Middle frontal gyrus (tissue), 1 donor: ENCODE results near the gene ERBB2.
A peak's percentile ranks its signal among the peaks of the same experiment; 100 is the strongest.
"Not testable (repeated sequence)": the region's sequence is repeated elsewhere in the genome, so short reads cannot be mapped to it uniquely, and the experiment has no call there.

Source experiments
- DNase-seq: peaks from one replicate; pipeline ENCODE4 v3.0.0-alpha.2; 2015; ENCODE audit warnings: low spot score; ENCODE audit errors: extremely low spot score

ERBB2 gene

DNA sequence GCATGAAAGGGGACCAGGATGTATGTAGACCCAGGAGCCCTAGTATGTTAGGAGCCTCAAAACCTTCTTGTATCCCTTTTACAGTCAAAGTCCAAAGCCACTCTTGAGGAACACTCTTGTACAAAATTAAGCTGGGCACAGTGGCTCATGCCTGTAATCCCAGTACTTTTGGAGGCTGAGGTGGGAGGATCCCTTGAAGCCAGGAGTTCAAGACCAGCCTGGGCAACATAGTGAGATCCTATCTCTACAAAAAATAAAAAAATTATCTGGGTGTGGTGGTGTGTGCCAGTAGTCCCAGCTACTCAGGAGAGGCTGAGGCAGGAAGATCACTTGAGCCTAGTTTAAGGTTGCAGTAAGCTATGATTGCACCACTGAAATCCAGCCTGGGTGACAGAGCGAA lies 26.1 kb downstream of the ERBB2 start:
- not testable (repeated sequence) for DNase-seq

DNA sequence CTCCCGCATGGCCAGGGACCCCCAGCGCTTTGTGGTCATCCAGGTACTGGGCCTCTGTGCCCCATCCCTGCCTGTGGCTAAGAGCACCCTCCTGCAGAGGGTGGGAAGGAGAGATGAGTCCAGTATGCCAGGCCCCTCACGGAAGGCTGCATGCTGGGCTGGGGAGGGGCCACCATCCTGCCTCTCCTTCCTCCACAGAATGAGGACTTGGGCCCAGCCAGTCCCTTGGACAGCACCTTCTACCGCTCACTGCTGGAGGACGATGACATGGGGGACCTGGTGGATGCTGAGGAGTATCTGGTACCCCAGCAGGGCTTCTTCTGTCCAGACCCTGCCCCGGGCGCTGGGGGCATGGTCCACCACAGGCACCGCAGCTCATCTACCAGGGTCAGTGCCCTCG lies 26.8 kb downstream of the ERBB2 start:
- no peak for DNase-seq

DNA sequence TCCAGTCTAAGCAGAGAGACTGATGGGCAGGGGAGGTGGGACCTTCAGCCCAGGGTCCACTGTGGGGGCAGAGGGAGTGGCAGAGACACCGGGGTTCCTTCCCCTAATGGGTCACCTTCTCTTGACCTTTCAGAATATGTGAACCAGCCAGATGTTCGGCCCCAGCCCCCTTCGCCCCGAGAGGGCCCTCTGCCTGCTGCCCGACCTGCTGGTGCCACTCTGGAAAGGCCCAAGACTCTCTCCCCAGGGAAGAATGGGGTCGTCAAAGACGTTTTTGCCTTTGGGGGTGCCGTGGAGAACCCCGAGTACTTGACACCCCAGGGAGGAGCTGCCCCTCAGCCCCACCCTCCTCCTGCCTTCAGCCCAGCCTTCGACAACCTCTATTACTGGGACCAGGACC lies 27.7 kb downstream of the ERBB2 start:
- DNase-seq = no peak

DNA sequence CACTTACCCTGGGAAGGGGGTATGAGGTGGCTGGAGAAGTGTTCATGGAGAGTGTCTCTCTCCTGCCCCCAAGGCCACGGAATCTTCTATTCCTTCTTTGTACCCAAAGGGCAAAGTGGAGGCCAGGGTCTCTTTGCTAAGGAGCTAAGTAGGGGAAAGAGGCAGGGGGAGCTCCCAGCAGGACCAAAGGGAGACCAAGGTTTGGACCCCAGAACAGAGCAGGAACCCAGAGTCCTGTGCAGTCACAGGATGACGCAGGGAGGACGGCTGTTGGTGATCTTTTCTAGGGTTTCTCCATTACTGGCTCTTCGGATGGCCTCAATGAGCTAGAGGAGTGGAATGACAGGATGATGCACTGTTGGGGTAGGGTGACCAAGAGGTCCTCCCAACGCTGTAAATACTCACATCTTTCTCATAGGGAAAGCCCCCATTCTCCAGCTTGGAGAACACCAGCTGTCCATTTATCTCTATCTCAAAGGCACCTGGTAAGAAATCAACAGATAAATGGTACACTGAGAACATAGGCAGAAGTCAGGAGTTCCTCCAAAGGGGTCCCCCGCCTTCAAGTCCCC lies 29.5 kb downstream of the ERBB2 start:
- DNase-seq = no peak

DNA sequence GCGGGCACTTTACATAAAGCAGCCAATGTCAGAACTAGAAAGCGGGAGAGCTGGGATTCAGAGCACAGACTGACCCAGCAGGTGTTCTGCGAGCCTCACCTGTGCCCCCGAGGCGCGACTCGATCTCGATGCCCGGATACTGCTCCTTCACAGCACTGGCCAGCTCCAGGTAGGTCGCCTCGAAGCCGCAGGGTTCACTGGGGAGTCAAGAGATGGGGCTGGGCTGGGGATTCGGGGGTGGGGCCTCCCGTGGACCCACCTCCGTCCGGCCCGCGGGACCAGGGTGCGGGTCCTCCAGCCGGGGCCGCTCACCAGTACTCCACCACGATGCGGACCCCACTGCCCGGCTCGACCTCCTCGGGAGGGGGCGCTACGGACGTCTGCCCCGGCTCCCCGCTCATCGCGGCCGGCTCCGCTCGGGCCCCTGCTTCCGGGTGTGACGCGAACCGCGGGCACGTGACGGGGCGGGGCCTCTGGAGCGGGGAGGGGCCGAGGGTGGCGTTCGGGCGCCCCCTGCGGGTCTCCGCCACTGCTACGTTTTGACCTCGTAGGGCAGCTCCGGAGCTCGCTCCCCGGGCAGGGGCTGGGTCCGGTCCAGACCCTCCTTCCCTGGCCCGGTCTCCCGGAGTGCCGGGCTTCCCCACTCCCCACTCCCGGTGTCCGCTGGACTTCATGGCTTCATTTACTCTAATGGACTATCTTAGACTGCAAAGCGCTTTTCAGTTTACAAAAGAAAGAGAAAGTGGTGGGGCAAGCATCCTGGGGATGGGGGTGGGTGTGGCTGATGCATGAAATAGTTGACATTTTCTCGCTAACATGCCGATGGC lies 30.4 kb downstream of the ERBB2 start, which contains the start of gene MIEN1:
Gene MIEN1 (minus strand): TSS at position 438 of the 827 bp plus-strand sequence. CDS start 37 bp downstream, at position 401.
- DNase-seq = peak; percentile 82

DNA sequence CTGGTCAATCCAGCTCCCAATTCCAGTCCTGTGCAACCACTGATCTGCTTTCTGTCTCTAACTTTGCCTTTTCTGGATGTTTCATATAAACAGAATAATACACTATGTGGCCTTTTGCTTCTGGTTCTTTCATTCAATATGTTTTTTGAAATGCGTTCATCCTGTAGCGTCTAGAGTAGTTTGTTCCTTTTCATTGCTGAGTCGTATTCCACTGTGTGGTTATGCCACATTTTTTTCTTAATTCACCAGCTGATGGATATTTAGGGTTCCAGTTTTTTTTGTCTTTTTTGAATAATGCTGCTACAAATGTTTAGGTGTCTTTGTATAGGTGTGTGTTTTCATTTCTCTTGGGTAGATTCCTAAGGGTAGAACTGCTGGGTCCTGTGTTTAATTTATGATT lies 32.7 kb downstream of the ERBB2 start:
- DNase-seq = no peak

DNA sequence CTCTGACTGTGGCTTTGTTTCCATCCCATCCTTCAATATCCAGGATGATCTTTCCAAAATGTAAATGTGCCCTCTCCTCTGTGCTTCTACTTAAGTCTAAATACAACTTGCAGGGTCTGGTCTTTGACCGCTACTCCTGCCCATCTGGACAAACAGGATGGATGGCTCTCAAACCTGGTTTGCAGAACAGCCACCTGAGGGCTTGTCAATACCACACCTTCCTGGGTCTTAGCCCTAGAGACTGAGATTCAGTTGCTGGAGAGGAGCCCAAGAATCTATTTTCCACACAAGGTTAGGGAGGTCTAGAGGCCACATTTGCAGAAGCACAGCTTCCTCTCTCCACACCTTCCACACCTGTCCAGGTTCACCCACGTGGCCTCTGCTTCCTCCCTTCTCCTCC lies 36.0 kb downstream of the ERBB2 start:
- no peak for DNase-seq

DNA sequence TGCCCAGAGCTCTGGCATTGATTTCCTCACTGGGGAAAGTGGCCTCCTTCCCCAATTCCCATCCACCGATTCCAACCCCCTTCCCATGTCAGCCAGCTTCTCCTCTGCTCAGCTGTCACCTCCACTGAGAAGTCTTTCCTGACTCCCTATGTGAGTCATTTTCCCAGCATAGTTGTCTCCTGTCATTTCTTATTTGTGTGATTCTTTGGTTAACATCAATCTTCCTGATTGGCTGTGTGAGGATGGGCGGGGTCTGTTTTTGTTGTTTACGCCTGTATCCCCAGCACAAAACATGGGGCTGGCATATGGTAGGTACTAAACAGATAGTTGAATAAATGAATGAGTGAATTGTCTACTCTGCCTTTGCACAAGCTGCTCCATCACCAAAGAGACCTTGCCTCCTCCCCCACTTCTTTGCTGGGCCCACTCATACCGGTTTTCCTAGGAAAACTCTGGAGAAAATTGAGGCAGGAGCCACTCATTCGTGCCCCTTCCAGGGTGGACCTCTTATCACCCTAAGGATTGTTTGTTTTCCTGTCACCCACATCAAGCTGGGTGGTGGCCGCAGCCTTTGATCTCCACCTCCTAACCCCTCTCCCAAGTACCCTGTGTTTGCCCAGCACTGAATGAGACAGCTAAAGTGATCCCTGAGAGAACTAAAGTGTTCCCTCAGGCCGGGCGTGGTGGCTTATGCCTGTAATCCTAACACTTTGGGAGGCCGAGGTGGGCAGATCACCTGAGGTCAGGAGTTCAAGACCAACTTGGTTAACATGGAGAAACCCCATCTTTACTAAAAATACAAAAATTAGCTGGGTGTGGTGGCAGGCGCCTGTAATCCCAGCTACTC lies 36.7 kb downstream of the ERBB2 start:
- no peak for DNase-seq

DNA sequence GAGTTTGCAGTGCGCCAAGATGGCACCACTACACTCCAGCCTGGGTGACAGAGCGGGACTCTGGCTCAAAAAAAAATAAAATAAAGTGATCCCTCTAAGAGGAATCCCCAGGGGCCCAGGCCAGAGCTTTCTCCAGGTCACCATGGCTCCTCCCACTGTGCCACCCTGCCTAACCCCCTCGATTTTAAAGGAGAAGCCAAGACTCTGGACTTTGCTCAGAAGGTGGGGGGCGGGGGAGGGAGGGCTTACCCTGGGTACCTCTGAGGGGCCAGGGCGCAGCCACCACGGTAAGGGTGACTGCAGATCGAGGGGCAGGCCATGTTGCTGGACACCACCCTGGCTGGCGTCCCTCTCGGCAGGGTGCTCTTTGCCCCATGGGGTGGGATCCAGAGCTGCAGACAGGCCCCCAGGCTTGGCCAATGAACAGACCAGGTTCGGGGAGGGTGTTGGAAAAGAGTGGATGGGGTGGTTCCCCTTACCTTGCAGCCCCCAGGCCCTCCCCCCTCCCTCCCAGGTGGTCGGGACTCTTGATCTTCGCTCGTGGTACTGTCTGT lies 37.4 kb downstream of the ERBB2 start:
- no peak for DNase-seq

DNA sequence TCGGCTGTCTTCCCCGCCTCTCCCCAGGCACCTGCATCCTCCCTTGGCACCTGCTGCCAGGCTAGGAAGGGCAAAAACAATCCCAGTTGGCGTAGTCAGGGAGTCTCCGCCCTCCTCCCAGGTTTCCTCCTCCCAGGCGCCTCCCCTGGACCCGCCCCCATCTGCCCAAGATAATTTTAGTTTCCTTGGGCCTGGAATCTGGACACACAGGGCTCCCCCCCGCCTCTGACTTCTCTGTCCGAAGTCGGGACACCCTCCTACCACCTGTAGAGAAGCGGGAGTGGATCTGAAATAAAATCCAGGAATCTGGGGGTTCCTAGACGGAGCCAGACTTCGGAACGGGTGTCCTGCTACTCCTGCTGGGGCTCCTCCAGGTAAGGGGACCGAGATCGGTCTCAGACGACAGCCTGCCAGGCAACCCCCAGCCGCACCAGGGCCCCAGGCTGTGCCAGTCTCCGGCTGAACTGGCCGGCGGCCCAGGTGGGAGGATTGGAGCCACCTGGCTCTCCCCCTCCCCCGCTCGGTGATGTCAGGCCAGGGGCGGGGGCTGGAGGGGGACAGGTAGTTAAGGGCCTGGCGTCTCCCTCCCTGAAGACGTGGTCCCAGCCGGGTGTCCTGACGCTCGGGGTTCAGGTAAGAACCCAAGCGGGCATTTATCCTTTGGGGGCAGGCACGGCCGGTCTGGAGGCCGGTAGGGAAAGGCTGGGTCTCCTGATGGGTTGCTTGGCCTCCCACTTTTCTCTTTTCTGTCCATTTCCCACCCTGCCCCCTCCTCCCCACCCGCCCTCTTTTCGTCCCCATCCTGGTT lies 38.1 kb downstream of the ERBB2 start, which contains the start of gene GRB7:
Gene GRB7 (plus strand): TSS at position 179 of the 808 bp plus-strand sequence. CDS start 4,364 bp downstream, outside the sequence.
- DNase-seq = no peak

DNA sequence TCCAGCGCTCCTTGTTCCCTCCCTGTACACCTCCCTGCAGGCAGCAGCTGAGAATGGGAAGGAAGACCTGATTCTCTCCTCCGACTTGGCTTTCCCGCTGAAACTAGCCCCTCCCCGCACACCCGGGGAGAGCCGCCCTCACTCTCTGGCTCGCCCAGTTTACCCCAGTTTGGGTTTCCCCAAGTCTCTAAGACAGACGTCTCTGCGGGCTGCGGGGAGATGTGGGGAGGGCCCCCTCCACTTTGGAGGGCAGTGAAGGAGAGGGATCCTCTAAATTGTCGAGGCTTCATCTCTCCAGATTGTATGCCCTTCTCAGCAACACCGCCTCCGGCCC lies 38.7 kb downstream of the ERBB2 start:
- no peak for DNase-seq

DNA sequence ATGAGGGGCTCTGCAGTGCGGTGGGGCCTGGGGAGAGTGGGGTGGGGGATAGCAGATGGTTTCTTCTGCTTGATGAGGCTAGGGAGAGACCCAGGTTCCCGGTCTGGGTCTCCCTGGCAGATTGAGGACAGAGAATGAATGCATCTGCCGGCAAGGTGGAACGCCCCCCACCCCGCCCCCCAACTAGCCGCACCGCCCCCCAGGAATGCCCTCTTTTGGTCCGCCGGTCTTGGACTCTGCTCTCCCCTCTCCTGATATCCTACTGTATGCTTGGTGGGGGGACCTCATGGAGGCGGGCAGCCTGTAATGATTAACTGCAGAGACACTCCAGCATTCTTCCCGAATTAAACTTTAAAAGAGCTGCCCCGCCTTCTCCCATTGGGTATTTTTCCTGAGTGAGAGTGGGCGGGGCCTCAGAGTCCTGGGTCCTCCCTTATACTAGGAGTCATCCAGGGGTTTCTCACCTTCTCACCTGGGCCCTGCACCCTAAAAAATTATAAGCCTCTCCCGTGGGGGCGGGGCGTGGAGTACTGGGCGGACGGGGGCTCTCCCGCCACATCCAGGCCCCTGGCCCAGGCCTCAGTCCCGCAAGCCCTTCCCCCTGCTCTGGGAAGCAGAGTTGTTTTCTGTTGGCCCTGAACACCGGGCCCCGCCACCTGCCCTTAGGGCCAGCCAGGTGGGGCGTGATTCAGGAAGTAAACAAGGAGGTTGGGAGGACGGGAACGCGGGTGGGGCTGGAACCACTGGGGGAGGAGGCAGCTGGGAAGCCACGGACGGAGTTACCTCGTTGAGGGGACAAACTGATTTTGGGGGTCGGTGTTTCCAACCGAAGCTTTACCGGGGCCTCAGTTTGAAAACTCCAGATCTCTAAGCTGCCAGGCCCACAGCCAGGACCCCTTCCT lies 39.4 kb downstream of the ERBB2 start:
- no peak for DNase-seq

DNA sequence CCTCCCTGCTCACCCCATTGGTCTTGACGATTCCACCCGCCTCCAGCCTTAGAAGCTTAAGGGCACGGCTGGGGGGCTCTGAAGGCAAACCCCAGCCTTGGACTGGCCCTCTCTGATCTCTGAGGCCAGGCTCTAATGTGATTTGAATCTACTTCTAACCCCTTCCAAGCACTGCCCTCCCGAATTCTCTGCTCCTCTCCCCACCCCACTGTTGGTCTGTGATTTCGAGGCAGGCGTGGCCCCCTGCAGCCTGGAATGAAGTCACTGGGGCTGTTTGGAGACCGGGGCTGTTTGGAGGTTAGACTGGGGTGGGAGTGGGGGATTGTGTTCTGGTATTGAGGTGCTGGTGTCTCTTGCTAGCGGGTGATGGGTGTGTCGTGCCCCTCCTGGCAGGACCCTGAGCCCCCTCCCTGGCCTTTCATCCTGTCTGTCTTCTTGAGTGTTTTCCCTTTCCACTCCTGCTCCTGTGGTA lies 40.1 kb downstream of the ERBB2 start:
- DNase-seq = no peak

DNA sequence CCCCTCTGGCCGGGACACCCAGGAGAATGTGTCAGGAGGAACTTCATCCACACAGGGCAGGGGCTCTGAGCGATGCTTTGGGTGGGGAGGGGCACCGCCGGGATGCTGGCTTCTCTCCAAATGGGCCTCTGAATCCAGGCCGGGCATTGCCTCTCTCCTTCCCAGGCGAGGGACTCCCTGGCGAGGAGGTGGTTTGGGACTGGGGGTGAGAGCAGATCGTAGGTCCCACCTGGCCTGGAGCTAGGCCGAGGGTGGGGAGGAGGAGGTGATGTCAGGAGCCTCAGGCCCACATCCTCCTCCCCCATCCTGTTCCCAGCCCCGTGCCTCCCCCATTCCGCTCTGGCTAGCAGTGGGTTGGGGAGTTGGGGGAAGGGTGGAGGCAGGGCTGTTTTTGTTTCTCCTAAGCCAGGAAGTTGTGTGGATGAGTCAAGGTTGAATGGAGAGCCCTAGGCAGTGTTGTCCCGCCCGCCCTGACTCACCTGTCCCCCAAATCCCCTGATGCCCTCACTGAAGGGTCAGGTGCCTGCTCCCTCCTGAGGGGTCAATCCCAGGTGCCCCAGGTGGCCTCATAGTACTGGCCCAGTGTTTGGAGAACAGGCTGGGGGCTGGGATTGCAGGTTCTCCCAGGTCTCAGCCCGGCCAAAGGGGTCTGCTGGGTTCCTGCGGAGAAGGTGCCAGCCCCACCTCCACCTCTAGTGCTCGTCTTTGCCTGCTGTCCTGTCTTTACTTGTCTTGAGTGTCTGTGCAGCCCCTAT lies 40.7 kb downstream of the ERBB2 start:
- no peak for DNase-seq

DNA sequence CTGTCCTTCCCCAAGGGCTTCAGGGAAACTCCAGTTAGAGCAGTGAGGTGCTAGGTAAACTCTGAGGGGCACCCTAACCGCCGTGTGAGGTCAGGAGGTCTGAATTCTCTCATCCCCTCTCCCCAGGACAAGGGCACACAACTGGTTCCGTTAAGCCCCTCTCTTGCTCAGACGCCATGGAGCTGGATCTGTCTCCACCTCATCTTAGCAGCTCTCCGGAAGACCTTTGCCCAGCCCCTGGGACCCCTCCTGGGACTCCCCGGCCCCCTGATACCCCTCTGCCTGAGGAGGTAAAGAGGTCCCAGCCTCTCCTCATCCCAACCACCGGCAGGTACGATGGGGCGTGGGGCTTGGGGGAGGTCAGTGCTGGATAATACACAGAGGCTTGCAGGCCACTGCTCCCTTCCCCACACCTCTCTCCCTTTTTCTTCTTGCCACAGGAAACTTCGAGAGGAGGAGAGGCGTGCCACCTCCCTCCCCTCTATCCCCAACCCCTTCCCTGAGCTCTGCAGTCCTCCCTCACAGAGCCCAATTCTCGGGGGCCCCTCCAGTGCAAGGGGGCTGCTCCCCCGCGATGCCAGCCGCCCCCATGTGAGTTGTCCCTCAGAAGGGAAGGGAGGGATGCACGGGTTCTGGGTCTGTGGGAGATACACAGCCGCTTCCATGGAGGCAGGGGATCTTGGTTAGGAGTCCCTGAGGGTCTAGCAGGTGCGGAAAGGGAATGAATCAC lies 42.4 kb downstream of the ERBB2 start:
- DNase-seq = no peak

DNA sequence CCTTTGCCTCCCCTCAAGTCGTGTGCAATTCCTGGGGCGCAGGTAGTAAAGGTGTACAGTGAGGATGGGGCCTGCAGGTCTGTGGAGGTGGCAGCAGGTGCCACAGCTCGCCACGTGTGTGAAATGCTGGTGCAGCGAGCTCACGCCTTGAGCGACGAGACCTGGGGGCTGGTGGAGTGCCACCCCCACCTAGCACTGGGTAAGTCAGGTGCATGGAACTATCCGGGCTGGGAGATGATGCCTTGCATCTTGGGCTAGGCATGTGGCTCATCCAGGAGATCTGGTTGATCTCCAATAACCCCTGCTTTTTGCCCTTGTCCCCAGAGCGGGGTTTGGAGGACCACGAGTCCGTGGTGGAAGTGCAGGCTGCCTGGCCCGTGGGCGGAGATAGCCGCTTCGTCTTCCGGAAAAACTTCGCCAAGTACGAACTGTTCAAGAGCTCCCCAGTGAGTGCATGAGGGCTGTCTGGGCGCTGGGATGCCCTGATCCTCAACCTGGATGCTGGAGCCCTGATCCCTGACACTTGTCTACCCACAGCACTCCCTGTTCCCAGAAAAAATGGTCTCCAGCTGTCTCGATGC lies 43.1 kb downstream of the ERBB2 start:
- DNase-seq = no peak

DNA sequence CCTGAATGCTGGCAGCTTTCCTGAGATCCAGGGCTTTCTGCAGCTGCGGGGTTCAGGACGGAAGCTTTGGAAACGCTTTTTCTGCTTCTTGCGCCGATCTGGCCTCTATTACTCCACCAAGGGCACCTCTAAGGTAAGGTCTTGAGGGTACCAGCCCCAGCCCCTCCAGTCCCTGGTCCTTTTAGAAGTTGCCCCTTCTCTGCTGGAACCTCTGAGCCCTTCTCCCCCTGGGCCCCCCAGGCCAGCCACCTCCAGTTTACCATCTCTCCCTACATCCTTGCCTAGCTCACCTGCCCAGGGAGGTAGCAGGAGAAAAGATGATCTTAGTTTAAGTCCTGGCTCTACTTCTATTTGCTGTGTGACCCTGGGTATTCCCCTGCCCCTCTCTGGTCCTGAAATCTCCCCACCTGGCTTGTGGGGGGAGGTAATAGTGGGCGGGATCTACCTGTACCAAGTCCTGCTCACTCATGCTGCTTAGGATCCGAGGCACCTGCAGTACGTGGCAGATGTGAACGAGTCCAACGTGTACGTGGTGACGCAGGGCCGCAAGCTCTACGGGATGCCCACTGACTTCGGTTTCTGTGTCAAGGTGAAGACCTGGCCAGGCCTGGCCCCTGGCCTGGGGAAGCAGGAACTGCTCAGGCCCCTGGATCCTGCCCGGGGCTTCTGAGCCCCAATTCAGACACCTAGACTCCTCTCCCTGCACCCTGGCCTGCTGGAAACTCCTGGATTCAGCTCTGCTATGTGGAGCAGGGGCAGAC lies 44.4 kb downstream of the ERBB2 start:
- DNase-seq = no peak
